HUES48 (cell line): ENCODE results near the gene RASSF6.
"Not testable (repeated sequence)": the region's sequence is repeated elsewhere in the genome, so short reads cannot be mapped to it uniquely, and the experiment has no call there.

Experiments used
- H3K27ac ChIP-seq: one replicate; pipeline ENCODE4 v1.7.0; 2013; ENCODE audit warnings: low read depth, low read length, inconsistent platforms
- H3K27me3 ChIP-seq: 2 replicates; pipeline ENCODE4 v1.6.1; 2013; ENCODE audit warnings: mild to moderate bottlenecking, low read length; ENCODE audit not compliant: control insufficient read depth, insufficient read depth
- H3K36me3 ChIP-seq: 2 replicates; pipeline ENCODE4 v1.6.1; 2013; ENCODE audit warnings: low read length; ENCODE audit not compliant: control insufficient read depth, insufficient read depth
- H3K4me1 ChIP-seq: 2 replicates; pipeline ENCODE4 v1.6.1; 2013; ENCODE audit warnings: mild to moderate bottlenecking, low read length; ENCODE audit not compliant: control insufficient read depth, insufficient read depth
- H3K4me3 ChIP-seq: 2 replicates; pipeline ENCODE4 v1.5.1; 2013; ENCODE audit warnings: mild to moderate bottlenecking, low read depth, low read length
- H3K9ac ChIP-seq: 2 replicates; pipeline ENCODE4 v1.6.1; 2013; ENCODE audit warnings: mild to moderate bottlenecking, low read depth, low read length, moderate library complexity
- H3K9me3 ChIP-seq: 2 replicates; pipeline ENCODE4 v1.6.1; 2013; ENCODE audit warnings: low read length; ENCODE audit not compliant: control insufficient read depth, insufficient read depth

The RASSF6 gene

DNA sequence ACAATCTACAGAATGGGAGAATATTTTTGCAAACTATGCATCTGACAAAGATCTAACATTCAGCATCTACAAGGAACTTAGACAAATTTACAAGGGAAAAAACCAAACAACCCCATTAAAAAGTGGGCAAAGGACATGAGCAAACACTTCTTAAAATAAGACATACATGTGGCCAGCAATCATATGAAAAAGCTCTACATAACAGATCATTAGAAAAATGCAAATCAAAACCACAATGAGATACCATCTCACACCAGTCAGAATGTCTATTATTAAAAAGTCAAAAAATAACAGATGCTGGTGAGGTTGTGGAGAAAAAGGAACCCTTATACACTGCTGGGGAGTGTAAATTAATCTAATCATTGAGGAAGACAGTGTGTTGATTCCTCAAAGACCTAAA is 23.1 kb downstream of the RASSF6 start:
- H3K27ac ChIP-seq, H3K36me3 ChIP-seq, H3K9me3 ChIP-seq, H3K9ac ChIP-seq, H3K4me3 ChIP-seq, H3K27me3 ChIP-seq: not testable (repeated sequence)
- peaks cover 15% of the 10 kb centered on the region for H3K4me1 ChIP-seq

DNA sequence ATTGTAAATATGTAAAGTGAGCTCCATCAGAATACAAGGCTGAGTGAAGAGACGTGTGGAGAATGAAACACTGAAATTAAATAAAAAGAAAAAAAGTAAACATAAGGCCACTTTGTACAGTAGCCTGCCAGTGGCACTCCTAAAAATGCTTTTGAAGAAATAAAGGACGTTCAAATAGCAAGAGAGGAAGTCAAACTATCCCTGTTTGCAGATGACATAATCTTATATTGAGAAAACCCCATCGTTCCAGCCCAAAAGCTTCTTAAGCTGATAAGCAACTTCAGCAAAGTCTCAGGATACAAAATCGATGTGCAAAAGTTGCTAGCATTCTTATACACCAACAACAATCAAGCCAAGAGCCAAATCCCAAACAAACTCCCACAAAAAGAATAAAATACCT is 24.2 kb downstream of the RASSF6 start:
- no peaks in the 10 kb centered on the region for H3K9me3 ChIP-seq
- H3K36me3 ChIP-seq, result no peaks in the 10 kb centered on the region
- H3K4me1 ChIP-seq, result peaks cover 15% of the 10 kb centered on the region
- H3K9ac ChIP-seq, result no peak overlapping the region
- no peak overlapping the region for H3K4me3 ChIP-seq
- H3K27ac ChIP-seq, result no peak overlapping the region
- H3K27me3 ChIP-seq, result no peaks in the 10 kb centered on the region

DNA sequence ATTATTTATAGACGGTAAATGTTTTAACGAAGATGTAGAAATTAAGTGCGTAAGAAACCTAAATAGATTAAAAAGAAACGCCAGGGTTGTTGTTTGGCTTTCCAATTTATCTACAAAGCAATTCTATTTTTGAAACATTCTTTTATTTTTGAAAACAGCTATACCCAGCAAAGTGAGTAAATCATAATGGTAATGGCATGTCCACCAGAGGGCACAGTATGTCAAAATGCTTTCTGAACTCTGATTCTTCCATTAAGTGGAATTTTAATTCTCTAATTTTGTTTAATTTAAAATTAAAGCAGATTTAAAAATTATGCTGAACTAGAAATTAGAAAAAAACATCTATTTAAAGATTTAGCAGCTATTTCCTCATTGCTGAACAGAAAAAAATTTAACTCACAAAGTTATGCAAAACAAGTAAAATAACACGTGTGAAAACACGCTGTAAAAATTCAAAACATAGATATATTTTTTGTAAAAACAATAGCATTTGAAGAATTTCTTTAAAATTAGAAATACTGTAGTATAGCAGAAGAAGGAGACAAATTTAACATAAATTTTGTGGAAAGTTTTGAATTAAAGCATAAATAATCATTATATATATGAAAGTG is 26.5 kb downstream of the RASSF6 start:
- Histone ChIP-seq H3K9ac (no peak overlapping the region), H3K4me1 (peaks cover 1% of the 10 kb centered on the region), H3K36me3 (no peaks in the 10 kb centered on the region), H3K4me3 (no peak overlapping the region), H3K9me3 (no peaks in the 10 kb centered on the region), H3K27me3 (no peaks in the 10 kb centered on the region), H3K27ac (no peak overlapping the region)

DNA sequence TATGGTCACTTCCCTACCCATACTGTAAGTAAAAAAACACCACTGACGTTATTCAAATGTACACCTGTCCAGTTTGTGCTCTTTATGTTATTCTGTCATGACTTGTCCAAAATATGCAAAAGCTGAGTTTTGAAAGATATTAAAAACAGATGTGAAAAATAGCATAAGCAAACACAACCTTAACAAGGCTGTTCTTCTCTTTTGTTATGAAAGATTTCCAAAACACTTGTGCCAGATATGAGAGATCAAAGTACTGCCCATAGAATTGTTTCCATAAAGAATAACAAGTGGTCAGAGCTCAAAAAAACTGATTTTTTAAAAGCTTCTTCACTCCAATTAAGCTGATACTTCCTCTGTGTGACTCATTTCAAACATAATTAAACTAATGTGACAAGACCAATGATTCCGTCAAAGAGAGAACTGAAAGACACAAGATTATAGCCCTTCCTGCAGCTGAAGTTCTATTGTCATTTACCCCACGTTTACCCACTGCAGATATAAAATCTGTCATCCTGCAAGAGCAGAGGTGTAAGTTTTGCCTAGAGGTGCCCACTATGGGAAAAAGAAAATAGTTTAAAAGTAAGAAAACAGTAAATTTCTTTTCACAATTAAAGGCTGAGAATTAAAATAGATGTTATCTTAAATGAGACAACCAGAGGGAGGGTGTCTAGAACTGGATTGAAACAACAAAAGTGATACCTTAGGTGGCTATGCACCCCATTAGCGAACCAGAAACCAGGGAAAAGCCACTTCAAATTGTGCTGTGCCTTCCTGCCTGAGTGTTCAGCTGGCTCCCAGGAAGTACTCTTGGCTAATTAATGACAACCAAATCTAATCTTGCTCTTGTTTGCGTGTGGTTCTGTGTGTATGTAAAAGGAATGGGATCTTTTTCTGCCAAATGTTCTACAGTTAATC is 30.1 kb downstream of the RASSF6 start:
- peaks cover 2% of the 10 kb centered on the region; the same call in 1 of the 2 replicates for H3K4me1 ChIP-seq
- no peak overlapping the region for H3K4me3 ChIP-seq
- H3K36me3 ChIP-seq, result no peaks in the 10 kb centered on the region
- no peak overlapping the region for H3K27ac ChIP-seq
- no peaks in the 10 kb centered on the region for H3K27me3 ChIP-seq
- no peak overlapping the region for H3K9ac ChIP-seq
- no peaks in the 10 kb centered on the region for H3K9me3 ChIP-seq

DNA sequence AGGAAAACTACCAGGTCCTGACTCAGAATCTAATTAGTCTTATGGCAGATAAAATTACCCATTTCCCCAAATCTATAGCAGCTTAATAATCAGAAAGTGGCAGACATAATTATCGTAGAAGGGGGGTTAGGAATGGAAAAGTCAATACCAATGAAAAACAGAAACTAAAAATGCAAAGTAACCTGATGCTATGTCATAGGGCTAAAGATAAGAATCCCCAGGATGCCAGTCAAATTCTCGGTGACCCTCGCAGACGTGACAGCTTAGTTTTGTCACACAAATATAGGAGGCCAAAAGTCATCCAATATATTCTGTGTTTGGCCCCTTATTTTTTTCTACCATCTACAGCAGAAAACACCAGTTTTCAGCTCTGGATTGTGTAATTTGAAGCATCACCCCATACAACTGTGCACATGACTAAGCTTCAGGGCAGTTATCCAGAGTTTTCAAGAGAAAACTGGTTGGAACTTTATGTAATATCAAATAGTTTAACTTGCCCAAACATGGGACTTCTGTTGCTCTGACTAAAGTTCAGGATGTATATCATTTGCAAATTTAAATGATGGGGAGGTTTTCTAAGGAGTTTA is 30.9 kb downstream of the RASSF6 start:
- Histone ChIP-seq H3K9ac (no peak overlapping the region), H3K9me3 (no peaks in the 10 kb centered on the region), H3K27me3 (no peaks in the 10 kb centered on the region), H3K4me1 (peaks cover 10% of the 10 kb centered on the region), H3K36me3 (no peaks in the 10 kb centered on the region), H3K4me3 (no peak overlapping the region), H3K27ac (no peak overlapping the region)

DNA sequence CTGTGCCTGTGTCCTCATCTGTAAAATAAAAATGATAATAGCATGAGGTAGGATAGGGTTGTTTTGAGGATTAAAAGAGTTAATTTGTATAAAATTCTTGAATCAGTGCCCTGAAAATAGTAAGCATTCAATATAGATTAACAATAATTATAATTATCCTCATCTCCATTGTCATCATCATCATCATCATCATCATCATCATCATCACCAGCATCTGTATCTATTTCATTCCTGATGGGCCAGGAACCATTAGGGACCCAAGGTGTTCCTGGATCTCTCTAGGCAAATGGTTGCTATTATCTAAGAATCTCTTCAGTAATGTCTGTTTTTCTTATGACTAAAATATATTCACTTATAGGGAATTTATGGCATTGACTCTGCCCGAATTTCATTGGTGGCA is 31.6 kb downstream of the RASSF6 start:
- no peak overlapping the region for H3K27ac ChIP-seq

DNA sequence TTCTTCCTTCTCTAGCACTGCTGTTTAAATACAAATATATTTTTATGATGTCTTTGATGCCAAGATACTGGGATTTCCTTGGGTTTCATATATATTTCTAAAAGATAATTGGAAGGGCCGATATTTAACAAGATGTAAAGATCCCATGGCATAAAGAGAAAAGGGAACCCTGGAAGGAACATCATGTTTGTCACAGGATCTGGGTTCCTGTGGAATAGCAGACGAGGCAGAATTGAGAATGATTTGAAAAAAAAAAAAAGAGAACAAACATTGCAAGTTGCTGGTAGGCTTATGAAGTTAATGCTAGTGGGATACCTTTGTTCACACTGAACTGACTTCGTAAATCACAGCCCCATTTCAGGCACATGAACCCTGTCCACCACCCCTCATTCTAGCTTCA is 33.6 kb downstream of the RASSF6 start:
- no peaks in the 10 kb centered on the region for H3K36me3 ChIP-seq
- H3K27ac ChIP-seq, result no peak overlapping the region
- no peaks in the 10 kb centered on the region for H3K9me3 ChIP-seq
- H3K4me3 ChIP-seq, result no peak overlapping the region
- peaks cover 31% of the 10 kb centered on the region for H3K4me1 ChIP-seq
- no peak overlapping the region for H3K9ac ChIP-seq
- H3K27me3 ChIP-seq, result no peaks in the 10 kb centered on the region

More for the DNA sequence above, 31.6 kb downstream of the RASSF6 start:
- H3K4me3 ChIP-seq, result no peak overlapping the region
- no peaks in the 10 kb centered on the region for H3K9me3 ChIP-seq
- peaks cover 17% of the 10 kb centered on the region for H3K4me1 ChIP-seq
- no peak overlapping the region for H3K9ac ChIP-seq
- no peaks in the 10 kb centered on the region for H3K27me3 ChIP-seq
- H3K36me3 ChIP-seq, result no peaks in the 10 kb centered on the region

DNA sequence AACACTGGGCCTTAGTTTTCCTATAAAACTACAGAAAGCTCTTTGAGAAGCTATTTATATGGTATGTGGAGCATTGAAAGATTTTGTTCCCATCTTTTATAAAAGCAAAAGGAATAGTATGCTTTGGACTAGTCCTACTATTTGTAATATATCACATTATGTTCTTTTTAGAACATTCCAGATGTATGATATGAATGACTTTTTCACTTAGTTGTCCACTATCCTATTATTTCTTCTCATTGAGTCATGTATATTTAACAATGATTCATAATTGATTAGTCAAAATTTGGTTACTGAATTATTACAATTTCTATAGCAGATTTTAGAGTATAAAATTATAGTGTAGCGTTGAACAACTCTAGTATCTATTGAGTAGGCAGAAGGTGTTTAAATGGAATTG is 34.2 kb downstream of the RASSF6 start:
- H3K9me3 ChIP-seq, result no peaks in the 10 kb centered on the region
- no peak overlapping the region for H3K27ac ChIP-seq
- H3K4me1 ChIP-seq, result peaks cover 34% of the 10 kb centered on the region
- no peak overlapping the region for H3K9ac ChIP-seq
- H3K27me3 ChIP-seq, result no peaks in the 10 kb centered on the region
- no peak overlapping the region for H3K4me3 ChIP-seq
- H3K36me3 ChIP-seq, result no peaks in the 10 kb centered on the region

DNA sequence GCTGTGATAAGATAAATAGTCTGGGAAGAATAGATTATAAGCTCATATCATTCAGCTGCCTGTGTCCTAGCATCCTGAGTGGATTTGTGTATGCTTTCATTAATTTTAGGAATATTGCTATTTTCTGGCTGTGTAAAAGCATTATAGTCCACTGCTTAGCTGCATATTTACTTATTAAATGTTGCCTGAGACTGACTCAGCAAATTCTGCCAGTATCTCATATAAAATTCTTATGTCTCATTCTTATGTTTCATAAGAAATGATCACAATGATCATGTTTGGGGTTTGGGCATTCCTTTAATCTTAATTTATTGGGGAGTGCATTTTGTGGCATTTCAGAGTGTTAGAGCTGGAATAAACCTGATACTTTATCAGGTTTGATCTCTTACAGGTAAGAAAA is 34.9 kb downstream of the RASSF6 start:
- Histone ChIP-seq H3K4me3 (no peak overlapping the region), H3K27me3 (no peaks in the 10 kb centered on the region), H3K4me1 (peaks cover 34% of the 10 kb centered on the region), H3K9ac (no peak overlapping the region), H3K36me3 (no peaks in the 10 kb centered on the region), H3K9me3 (no peaks in the 10 kb centered on the region), H3K27ac (no peak overlapping the region)

DNA sequence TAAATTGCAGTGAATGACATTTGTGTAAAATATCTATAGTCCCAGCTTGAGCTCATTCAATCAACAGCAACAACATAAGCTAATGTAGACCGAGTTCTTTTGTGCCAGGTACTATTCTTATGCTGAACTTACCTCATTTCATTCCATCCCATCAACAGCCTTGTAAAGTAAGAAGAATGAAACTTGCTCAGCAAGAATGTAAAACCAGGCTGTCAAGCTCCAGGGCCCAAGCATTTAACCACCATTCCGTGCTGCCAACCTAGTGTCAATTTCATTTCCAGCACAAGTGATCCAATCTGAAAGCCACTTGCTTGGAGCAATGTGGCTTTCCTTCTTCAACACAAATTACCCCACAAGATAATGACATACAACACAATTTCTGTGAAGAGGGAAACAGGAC is 36.6 kb downstream of the RASSF6 start:
- Histone ChIP-seq H3K27ac (peak overlapping the region; percentile 26), H3K9ac (no peak overlapping the region), H3K4me3 (no peak overlapping the region; the same call in 1 of the 2 replicates), H3K36me3 (no peaks in the 10 kb centered on the region), H3K4me1 (peaks cover 34% of the 10 kb centered on the region), H3K27me3 (no peaks in the 10 kb centered on the region), H3K9me3 (no peaks in the 10 kb centered on the region)

DNA sequence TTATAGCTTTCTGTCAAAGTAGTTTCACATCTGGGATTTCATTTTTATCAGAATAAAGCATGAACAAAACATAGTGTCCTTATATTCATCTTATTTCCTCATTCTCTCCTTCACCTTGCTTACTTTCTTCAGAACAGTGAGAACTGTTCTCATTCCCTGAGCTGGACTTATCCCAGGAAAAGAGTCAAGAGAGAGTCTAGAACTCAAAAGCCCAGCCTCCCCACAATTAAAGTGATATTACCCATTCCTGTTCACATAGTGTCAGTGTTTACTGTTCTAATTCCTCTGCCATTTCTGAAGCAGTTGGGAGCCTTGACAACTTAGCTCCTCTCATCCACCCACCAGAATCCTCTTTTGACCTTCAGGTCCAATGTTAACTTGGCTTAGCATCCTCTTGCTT is 42.9 kb downstream of the RASSF6 start:
- H3K27ac ChIP-seq, result no peak overlapping the region
- no peak overlapping the region for H3K9ac ChIP-seq
- no peaks in the 10 kb centered on the region for H3K9me3 ChIP-seq
- no peaks in the 10 kb centered on the region for H3K36me3 ChIP-seq
- no peak overlapping the region for H3K4me3 ChIP-seq
- H3K27me3 ChIP-seq, result no peaks in the 10 kb centered on the region
- peaks cover 9% of the 10 kb centered on the region for H3K4me1 ChIP-seq
